Suprapubic skin (tissue), 3 donors: ENCODE data around the gene NMNAT2.

Source experiments
- CTCF ChIP-seq, 2 donors: fragments of 200-600 bp in 1 of 2; fragments of 450-650 bp in 1 of 2; sonication (generic) in 1 of 2; IDR thresholded peaks; one replicate each; pipeline ENCODE4 v1.5.1; 2016 to 2019; ENCODE audit warnings: antibody characterized with exemption in 2 of 2, mild to moderate bottlenecking in 1 of 2, moderate library complexity in 1 of 2
- POLR2A ChIP-seq, 2 donors: fragments of 450-650 bp; IDR thresholded peaks; one replicate each; pipeline ENCODE4 v1.6.1; 2017; ENCODE audit warnings: antibody characterized with exemption in 2 of 2, mild to moderate bottlenecking in 2 of 2, moderate library complexity in 2 of 2

DNA sequence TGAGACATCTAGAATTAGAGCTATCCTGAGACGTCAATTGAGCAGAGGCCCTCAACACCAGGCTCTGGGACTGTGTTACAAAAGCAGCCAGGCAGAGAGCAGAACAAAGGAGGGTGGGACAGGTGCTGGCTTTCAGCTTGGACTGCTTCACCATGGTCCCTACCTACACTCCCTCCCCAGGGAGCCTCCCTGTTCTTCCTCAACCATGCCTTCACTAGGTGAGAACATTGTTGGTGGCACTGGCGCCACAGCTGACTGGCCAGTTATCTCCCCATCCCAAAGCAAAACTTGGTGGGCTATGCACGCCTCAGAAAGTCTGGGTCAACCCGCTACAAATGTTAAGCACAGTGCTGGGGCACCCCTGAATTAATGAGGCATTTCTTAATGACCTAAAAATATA is 87.8 kb downstream of the NMNAT2 start:
- TF ChIP-seq CTCF (IDR thresholded peaks at IDR 0.05), result no peak
- no peak for TF ChIP-seq POLR2A (IDR thresholded peaks at IDR 0.05)
